H1 (cell line): ENCODE data around the gene XAB2. TPM values are rescaled to one million over a fixed set of nuclear protein-coding genes. Genes with fewer than 3 reads are reported as not detected.

Experiments used
- BACH1 ChIP-seq: IDR thresholded peaks from 2 replicates; pipeline ENCODE4 v1.6.1; 2012; ENCODE audit warnings: low read length, improper control_type of control experiment
- BCL11A ChIP-seq, 2 experiments: IDR thresholded peaks; one replicate each; pipeline ENCODE4 v1.6.1; 2011; ENCODE audit warnings: low read depth in 2 of 2, low read length in 2 of 2, mild to moderate bottlenecking in 2 of 2
- CEBPB ChIP-seq: IDR thresholded peaks from 2 replicates; pipeline ENCODE4 v1.6.1; 2012; ENCODE audit warnings: low read depth, low read length
- CREB1 ChIP-seq: IDR thresholded peaks from 2 replicates; pipeline ENCODE4 v1.6.1; 2012; ENCODE audit warnings: inconsistent platforms
- GABPA ChIP-seq: IDR thresholded peaks from 2 replicates; pipeline ENCODE4 v1.6.1; 2011; ENCODE audit warnings: mild to moderate bottlenecking, low read length, moderate library complexity, borderline replicate concordance; ENCODE audit not compliant: insufficient read depth
- RNF2 ChIP-seq: fragments of 200-900, 300-1000 bp; sonication (generic); IDR thresholded peaks from 2 replicates; pipeline ENCODE4 v1.7.1; 2016; ENCODE audit warnings: borderline replicate concordance, low read depth, mild to moderate bottlenecking, antibody characterized with exemption, low read length; ENCODE audit not compliant: poor library complexity, severe bottlenecking; ENCODE audit errors: missing control alignments
- polyA plus RNA-seq, 7 experiments: library from polyadenylated mRNA; depleted of rRNA in 3 of 7; stranded (reverse) in 5 of 7; unstranded in 2 of 7; fragments of >200 nt in 5 of 7; fragments of 200-250 nt in 2 of 7; gene quantifications; 1 replicate in 5 of 7; 2 replicates in 1 of 7; 4 replicates in 1 of 7; pipeline versions ENCODE4 v1.2.1 to v1.2.3, GENCODE V29; 2011 to 2013; ENCODE audit warnings: missing spikeins in 2 of 7, mixed read lengths in 2 of 7
- total RNA-seq: library from RNA; stranded (reverse); fragmentation: NEBNext Ultra II Directional; extraction: Animal tissue kit (Norgen Biotek cat#: 25700); gene quantifications from 2 replicates; pipeline ENCODE4 v1.2.1, GENCODE V29; 2021
- TF ChIP-seq, protein P1 (sequence below): IDR thresholded peaks from 2 replicates; pipeline ENCODE4 v1.6.1; 2011; ENCODE audit warnings: low read length, improper control_type of control experiment

The XAB2 gene
- total and polyA plus RNA-seq, 2 of the 8 experiments (the other 6 are each of a cell fraction or from before 2014, with no cell fraction given): 48.2 to 49.4 TPM

DNA sequence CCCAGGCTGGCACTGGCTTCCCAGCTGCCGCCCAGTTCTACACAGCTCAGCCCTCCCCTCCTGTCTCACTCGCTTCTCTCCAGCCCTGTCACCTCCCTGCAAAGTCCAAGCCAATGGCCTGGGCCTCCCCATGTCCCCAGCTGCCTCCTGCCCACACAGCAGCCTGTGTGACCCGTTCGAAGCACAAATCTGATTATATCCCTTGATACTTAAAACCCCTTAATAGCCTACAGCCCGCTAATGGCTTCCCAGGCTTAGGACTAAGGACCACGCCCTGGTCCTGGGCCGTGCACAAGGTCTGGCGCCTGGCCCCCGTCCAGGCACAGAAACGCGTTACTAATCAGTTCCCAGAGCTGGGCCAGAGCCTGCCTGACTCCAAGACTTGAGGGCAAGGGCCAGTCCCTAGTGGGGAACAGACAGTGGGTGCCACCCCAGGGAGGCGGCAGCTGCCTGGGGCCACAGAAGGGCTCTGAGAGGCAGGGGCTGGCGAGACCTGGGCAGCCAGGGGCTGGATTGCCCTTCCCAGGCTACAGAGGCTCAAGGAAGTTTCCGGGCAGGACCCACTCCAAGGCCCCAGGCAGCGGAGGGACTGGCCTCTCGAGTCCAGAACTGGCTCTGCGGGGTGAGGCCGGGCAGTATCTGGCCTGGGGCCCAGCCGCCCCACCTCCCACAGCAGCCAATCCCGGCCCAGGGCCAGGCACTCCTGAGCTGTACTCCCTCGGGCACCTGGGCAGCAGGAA lies 10.4 kb downstream of the XAB2 start (continued):
- TF ChIP-seq, protein P1, sequence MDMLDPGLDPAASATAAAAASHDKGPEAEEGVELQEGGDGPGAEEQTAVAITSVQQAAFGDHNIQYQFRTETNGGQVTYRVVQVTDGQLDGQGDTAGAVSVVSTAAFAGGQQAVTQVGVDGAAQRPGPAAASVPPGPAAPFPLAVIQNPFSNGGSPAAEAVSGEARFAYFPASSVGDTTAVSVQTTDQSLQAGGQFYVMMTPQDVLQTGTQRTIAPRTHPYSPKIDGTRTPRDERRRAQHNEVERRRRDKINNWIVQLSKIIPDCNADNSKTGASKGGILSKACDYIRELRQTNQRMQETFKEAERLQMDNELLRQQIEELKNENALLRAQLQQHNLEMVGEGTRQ: no peak
- TF ChIP-seq GABPA (no peak), RNF2 (no peak), BACH1 (no peak), CREB1 (no peak), BCL11A (IDR thresholded peaks at IDR 0.05; ENCODE audit: low read depth in 2 of 2, low read length in 2 of 2) (no peak), CEBPB (no peak)
